Measurements from ENCODE around the gene CST8. TPM values are rescaled to one million over a fixed set of nuclear protein-coding genes. Genes with fewer than 3 reads are reported as not detected.

CST8 gene
- polyA plus RNA-seq, 1 donor (not counting 4 experiments of a cell fraction or from before 2014, with no cell fraction given): not detected

DNA sequence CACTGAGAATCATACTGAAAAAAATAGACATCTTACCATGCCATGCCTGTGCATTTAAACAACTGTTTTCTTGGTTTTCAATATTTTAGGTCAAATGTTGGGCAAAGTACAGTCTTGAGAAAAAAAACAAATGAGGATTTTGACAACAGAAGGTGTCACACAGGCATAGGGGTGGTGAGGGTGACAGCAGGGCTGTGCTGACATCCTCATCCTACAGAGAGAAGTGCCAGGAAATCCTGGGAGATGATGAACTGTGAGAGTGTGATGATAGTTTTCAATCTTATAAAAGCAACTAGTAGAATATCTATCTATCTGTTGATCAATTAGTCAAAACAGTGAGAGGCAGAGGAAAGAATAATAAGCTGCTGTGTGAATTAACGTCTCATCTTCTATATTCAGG, 23.9 kb downstream of the CST8 start:
- Histone ChIP-seq H3K79me2 (ENCODE audit: control insufficient read depth, insufficient read depth, low read length) (no peaks in the 10 kb centered on the region), H3K36me3 (ENCODE audit: control insufficient read depth in 2 of 2, extremely low read depth in 1 of 2, insufficient read depth in 2 of 2, low read length in 2 of 2) (no peaks in the 10 kb centered on the region), H4K20me1 (ENCODE audit: control insufficient read depth, extremely low read depth, insufficient read depth, low read length) (no peaks in the 10 kb centered on the region), H3K4me2 (ENCODE audit: control insufficient read depth, extremely low read depth, insufficient read depth, low read depth, low read length) (no peak overlapping the region), H3K4me3 (ENCODE audit: control insufficient read depth in 2 of 3, extremely low read depth in 1 of 3, insufficient read depth in 2 of 3, low read depth in 1 of 3, low read length in 3 of 3) (no peak overlapping the region), H3K27me3 (ENCODE audit: control insufficient read depth, extremely low read depth, insufficient read depth, low read length) (no peaks in the 10 kb centered on the region), H3K4me1 (ENCODE audit: control insufficient read depth, extremely low read depth, insufficient read depth, low read length) (no peaks in the 10 kb centered on the region), H3K9me1 (ENCODE audit: control insufficient read depth, extremely low read depth, insufficient read depth, low read length) (no peaks in the 10 kb centered on the region), H2AFZ (ENCODE audit: control insufficient read depth, low read length) (no peak overlapping the region), H3K27ac (ENCODE audit: control insufficient read depth, insufficient read depth, low read length) (no peak overlapping the region), H3K9me3 (ENCODE audit: control insufficient read depth, low read depth, low read length) (no peaks in the 10 kb centered on the region), H3K9ac (ENCODE audit: control insufficient read depth, extremely low read depth, insufficient read depth, low read length) (no peak overlapping the region)
- no peak for DNase-seq (ENCODE audit: low read depth, low spot score)
- FAIRE-seq: no peak
- dilution Hi-C loops (cut with MboI; ENCODE audit: extremely low pct_ligation_motif_present, low sequenced_read_pairs): no loop called here
- no peak for TF ChIP-seq CTCF (optimal IDR thresholded peaks at IDR 0.05 in 1 of 3, IDR thresholded peaks at IDR 0.05 in 1 of 3, conservative IDR thresholded peaks at IDR 0.05 in 1 of 3; ENCODE audit: extremely low read depth in 1 of 3, insufficient read depth in 2 of 3, low read length in 3 of 3)
- TF ChIP-seq EZH2 (IDR thresholded peaks at IDR 0.05; ENCODE audit: low read length): no peak

DNA sequence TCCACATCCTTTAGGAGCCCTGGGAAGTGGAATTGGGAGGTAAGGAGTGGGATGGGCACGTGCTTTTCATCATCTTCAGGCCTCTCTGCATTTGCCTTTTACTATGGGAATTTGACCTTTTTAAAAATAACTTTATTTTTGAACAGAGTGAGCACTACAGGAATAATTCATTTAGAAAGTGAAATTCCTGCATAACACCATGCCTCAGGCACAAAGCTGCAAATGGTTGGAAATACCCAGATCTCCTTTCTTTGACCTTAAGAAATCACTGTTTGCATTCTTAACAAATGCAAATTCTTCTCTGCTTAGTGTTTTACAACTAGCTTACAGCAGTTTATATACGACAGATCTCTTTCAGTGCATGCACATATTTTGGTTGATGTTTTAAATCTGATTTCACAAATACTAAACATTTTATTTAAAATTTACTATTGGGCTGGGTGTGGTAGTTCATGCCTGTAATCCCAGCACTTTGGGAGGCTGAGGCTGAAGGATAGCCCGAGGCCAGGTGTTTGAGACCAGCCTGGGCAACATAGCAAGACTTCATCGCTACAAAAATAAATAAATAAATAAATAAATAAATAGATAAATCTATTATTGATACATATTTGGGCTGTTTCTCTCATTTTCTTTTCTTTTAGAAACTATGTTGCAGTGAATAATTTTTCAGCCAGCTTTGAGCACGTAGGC, 24.5 kb downstream of the CST8 start:
- H3K9me3 ChIP-seq (ENCODE audit: control insufficient read depth, low read depth, low read length): no peaks in the 10 kb centered on the region
- no peak for TF ChIP-seq CTCF (optimal IDR thresholded peaks at IDR 0.05 in 1 of 3, IDR thresholded peaks at IDR 0.05 in 1 of 3, conservative IDR thresholded peaks at IDR 0.05 in 1 of 3; ENCODE audit: extremely low read depth in 1 of 3, insufficient read depth in 2 of 3, low read length in 3 of 3)
- TF ChIP-seq EZH2 (IDR thresholded peaks at IDR 0.05; ENCODE audit: low read length): no peak
- H3K4me2 ChIP-seq (ENCODE audit: control insufficient read depth, extremely low read depth, insufficient read depth, low read depth, low read length): no peak overlapping the region
- no peaks in the 10 kb centered on the region for H3K27me3 ChIP-seq (ENCODE audit: control insufficient read depth, extremely low read depth, insufficient read depth, low read length)
- H3K36me3 ChIP-seq (ENCODE audit: control insufficient read depth in 2 of 2, extremely low read depth in 1 of 2, insufficient read depth in 2 of 2, low read length in 2 of 2): no peaks in the 10 kb centered on the region
- H3K79me2 ChIP-seq (ENCODE audit: control insufficient read depth, insufficient read depth, low read length): no peaks in the 10 kb centered on the region
- H3K9me1 ChIP-seq (ENCODE audit: control insufficient read depth, extremely low read depth, insufficient read depth, low read length): no peaks in the 10 kb centered on the region
- H3K4me3 ChIP-seq (ENCODE audit: control insufficient read depth in 2 of 3, extremely low read depth in 1 of 3, insufficient read depth in 2 of 3, low read depth in 1 of 3, low read length in 3 of 3): no peak overlapping the region
- FAIRE-seq: no peak
- H2AFZ ChIP-seq (ENCODE audit: control insufficient read depth, low read length): no peak overlapping the region
- no peak overlapping the region for H3K9ac ChIP-seq (ENCODE audit: control insufficient read depth, extremely low read depth, insufficient read depth, low read length)
- H3K4me1 ChIP-seq (ENCODE audit: control insufficient read depth, extremely low read depth, insufficient read depth, low read length): no peaks in the 10 kb centered on the region
- no peak for DNase-seq (ENCODE audit: low read depth, low spot score)
- H3K27ac ChIP-seq (ENCODE audit: control insufficient read depth, insufficient read depth, low read length): no peak overlapping the region
- dilution Hi-C loops (cut with MboI; ENCODE audit: extremely low pct_ligation_motif_present, low sequenced_read_pairs): no loop called here
- H4K20me1 ChIP-seq (ENCODE audit: control insufficient read depth, extremely low read depth, insufficient read depth, low read length): no peaks in the 10 kb centered on the region

Measured in keratinocyte (primary cell).